GM18519 (cell line): ENCODE results near the gene PSMD6.

Experiments used
- ATAC-seq: cut with Tn5 transposase; IDR thresholded peaks from one replicate; pipeline ENCODE4 v1.9.1; 2021; ENCODE audit warnings: mild to moderate bottlenecking, moderate library complexity; ENCODE audit not compliant: unreplicated experiment, low FRiP score

PSMD6 gene

DNA sequence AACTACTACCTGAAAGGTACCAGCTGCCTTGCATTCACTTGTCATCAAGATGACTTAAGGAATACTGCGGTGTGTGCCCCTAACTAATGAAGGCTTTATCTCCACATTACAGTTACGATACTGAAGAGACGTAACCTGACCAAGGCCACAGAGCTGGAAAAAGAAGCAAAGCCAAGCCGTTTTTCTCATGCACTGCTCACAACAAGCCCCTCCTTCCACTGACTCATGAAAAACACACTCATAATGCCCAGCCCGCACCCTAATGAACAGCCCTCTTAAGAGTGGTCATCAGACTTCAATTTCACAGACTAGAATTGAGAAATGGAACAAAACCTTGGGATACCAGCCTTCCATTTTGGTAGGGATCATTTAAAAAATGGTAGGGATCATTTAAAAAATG lies 11.6 kb downstream of the PSMD6 start:
- ATAC-seq = no peak

DNA sequence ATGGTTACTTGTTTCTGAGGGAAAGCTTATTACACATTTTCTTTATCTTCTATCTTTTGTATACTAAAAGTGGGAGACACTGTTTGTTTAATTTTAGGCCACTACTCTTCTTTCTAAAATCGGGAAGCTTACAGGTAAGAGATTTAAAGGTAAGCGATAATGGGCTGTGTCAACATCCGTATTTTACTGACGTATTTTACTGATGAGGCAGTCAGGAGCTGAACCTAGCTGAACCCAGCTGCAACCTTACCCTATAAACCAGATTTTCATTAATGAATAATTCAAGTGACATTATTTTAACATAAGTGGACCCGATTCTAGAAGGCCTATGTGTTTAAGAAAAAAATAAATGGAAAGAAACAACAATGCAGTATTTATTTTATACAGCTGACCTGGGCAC lies 13.1 kb downstream of the PSMD6 start:
- no peak for ATAC-seq

DNA sequence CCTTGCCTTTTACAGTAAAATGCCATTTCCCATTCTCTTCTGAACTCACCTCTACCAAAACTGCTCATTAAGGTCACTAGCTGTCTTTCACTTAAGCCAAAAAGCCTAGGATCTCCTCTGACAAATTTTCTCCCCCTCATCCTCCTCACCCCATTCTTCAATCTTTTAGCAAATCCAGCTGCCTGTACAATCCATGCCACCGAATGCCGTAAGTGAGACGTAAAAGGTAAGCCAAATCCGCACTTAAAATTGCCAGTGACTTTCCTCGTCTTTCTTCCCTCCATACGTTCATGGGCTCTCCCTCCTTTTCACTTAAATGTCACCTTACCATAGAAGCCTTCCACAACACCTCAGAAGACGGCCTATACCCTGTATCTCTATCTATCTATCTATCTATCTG lies 13.8 kb downstream of the PSMD6 start:
- ATAC-seq = no peak

- ATAC-seq = no peak
Observed at GRCh38 chr3:64008487-64009351, 14.6 kb downstream of the PSMD6 start.

DNA sequence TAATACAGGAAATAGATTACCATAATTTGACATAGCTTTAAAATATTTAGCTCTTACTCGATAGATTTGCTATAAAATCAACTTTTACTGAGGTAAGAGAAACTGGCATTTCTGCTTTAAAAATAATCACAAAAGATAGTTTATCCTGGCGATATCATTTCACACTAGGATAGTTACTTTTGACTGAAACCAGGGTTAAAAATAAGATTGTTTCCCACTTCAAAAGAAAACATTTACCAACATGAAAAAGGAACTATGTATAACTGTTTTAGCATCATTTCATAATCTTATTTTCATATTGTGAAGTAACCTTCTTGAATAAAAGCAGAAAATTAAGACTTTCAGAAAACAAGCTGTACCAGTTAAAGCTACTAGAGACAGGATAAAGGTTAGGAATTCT lies 15.3 kb downstream of the PSMD6 start:
- ATAC-seq = no peak

- ATAC-seq = no peak
Observed at GRCh38 chr3:64003589-64003988, 19.7 kb downstream of the PSMD6 start.

GRCh38 chr3:64002233-64002632 lies 21.1 kb downstream of the PSMD6 start:
- ATAC-seq = no peak

DNA sequence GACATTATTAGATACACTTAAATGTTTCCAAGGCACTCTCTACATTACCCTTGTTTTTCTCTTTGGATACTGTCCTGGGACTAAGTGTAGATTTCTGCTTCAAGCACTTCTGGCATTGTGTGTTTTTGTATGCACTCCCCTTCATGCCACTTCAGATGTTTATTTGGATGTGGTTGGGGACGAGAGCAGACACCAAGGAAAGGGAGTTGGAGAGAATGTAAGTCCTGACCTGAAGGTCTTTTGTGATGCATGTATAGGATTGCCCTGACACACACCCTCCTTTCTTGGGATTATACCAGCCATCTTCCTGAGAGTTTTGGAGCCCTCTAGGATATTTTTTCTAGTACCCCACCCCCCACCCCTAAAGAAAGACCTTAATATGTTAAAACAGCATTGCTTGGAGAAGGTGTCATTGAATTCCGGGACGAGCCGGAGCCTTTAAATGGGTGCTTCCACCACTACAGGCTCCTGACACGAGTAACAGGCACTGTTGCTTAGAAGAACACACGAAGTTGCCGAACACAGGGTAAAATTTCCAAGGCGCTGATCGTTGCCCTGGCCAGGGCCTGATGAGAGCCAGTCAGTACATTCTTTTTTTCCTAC lies 22.7 kb downstream of the PSMD6 start:
- ATAC-seq = no peak

GRCh38 chr3:63998852-63999754 lies 24.2 kb downstream of the PSMD6 start:
- ATAC-seq = no peak

- ATAC-seq = no peak
Observed at GRCh38 chr3:63995086-63995485, 28.2 kb downstream of the PSMD6 start.

- ATAC-seq = peak; percentile 66
Observed at GRCh38 chr3:63993653-63994079, 29.6 kb downstream of the PSMD6 start.

DNA sequence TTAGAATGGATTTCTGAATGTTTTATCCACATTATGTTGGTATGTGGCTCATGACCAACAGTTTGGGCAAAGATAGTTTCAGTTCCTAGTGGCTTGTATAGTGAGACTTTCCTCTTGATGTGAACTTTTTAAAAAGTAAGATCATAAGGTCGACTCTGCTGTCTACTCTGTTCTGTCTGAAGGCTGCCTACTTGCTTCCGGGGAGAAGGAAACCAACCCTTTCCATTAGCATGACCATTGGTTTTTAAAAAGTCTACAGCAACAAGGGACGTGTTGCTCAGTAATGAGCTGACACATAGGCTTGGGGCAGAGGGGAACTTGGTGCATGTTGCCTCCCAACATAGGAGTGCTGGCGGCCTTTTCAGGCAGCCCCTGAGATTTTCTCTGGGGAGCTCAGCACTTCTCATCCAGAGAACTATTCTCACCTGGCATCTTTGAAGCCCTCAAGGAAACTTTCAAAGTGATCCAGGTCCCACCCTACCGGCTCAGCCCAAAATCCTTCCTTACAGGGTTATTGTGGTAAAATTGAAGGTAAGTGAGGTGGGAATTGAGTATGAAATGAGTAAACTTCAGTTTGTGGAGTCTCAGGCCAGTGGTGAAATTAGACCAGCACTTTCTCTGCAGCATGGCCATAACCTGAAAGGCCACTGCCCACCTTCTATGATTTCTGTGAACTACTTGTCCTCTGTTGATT lies 30.6 kb downstream of the PSMD6 start:
- ATAC-seq = no peak

- ATAC-seq = no peak
Observed at GRCh38 chr3:63991666-63992065, 31.6 kb downstream of the PSMD6 start.

- ATAC-seq = no peak
Observed at GRCh38 chr3:63990733-63991132, 32.6 kb downstream of the PSMD6 start.

DNA sequence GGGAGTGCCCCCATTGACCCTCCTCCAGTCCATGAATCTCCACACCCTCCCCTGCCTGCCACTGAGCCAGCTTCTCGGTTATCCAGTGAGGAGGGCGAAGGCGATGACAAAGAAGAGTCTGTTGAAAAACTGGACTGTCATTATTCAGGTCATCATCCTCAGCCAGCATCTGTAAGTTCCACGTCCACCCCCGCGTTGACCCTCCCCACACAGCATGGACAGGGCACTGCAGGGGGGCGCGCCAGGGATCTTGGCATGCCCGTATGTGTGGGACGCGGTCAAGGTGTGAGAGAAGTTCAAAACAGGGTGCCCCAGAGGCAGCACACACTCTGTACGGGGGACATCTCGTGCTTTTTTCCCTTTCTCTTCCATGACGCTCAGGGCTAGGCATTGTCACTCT lies 33.1 kb downstream of the PSMD6 start:
- ATAC-seq = no peak

DNA sequence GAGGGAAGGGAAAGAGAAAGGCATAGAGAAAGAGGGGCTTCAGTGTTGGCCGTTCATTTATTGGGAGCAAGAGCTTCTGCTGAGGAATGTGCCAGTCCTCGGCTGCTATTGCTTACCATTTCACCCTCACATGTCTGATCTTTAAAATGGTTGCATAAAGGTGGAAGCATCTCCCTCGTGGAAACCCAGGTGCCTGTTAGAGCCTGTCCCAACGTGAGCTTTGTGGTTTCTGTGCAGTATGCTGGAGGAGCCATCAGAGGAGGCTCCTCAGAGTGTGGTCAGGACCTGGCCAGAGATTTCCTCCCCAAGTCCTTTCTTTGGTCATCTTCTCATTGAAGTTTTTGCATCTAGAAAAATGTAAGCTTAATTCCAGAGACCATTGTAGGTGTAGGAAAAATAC lies 34.4 kb downstream of the PSMD6 start:
- ATAC-seq = no peak

DNA sequence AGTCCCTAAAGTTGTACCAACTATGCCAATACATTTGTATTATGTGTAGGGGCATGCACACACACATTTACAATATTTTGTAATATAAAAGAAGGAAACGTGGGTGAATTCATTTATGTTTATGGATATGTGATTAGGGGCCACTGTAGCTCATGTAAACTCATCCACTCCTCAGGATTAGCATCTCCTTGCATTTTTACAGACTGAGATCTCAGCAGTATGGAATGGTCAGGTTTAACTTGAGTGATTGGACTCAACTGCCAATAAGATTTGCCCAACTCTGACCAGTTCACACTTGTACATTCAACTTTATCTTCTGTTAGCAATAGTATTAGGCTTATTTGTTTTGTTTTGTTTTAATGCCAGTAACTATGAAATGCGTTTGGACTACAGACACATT lies 36.5 kb downstream of the PSMD6 start:
- no peak for ATAC-seq

DNA sequence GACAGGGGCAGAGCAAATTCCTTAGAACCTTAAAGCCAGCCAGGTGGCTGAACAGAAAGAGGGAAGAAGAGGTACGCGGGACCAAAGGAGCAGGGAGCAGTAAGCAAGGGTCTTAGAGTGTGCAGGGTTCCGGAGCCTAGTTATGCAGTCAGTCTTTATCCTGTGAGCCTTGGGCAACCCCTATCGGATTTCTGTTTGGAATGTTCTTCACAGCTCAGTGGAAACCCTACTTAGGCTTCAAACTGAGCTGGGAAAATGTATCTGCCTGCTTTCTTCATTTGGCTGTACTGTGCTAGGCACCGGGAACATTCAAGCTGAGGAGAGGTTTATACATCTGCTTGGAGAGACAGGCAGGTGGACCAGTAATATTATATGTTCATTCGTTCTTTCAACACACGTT lies 37.1 kb downstream of the PSMD6 start:
- ATAC-seq = no peak

DNA sequence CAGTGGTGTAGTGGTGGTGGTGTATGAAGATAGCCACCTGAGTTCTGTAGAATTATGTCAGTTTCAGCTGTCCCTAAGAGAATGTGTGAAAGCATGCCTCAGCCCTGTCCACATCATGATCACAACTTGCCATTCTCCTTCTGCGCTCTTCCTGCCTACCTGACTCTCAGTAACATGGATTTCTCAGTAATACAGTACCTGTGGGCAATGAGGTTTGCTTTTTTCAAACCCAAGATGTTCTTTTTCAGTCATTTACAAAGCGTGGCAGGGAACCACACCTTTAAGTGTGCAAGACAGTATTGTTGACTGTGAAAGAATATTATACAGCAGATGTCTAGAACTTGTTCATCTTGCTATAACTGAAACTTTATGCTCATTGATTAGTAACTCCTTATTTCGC lies 38.9 kb downstream of the PSMD6 start:
- no peak for ATAC-seq

- no peak for ATAC-seq
Observed at GRCh38 chr3:63981980-63982379, 41.3 kb downstream of the PSMD6 start.
